Ectodermal cell (in vitro differentiated cells): ENCODE data around the gene ATPAF1.
A peak's percentile ranks its signal among the peaks of the same experiment; 100 is the strongest.

Source experiments
- H3K27ac ChIP-seq: 2 replicates; pipeline ENCODE4 v1.7.0; 2013; ENCODE audit warnings: mild to moderate bottlenecking, low read depth, low read length; ENCODE audit not compliant: insufficient read depth, poor library complexity, severe bottlenecking
- H3K27me3 ChIP-seq: 2 replicates; pipeline ENCODE4 v1.7.0; 2013; ENCODE audit warnings: mild to moderate bottlenecking, low read length; ENCODE audit not compliant: insufficient read depth, control insufficient read depth, poor library complexity, severe bottlenecking
- H3K36me3 ChIP-seq: one replicate; pipeline ENCODE4 v1.7.0; 2013; ENCODE audit warnings: low read length; ENCODE audit not compliant: control insufficient read depth, insufficient read depth
- H3K4me1 ChIP-seq: one replicate; pipeline ENCODE4 v1.7.0; 2013; ENCODE audit warnings: low read length; ENCODE audit not compliant: control insufficient read depth, insufficient read depth
- H3K4me3 ChIP-seq: 2 replicates; pipeline ENCODE4 v1.7.0; 2013; ENCODE audit warnings: low read depth, low read length, control low read depth; ENCODE audit not compliant: insufficient read depth
- H3K9me3 ChIP-seq: 2 replicates; pipeline ENCODE4 v1.7.0; 2013; ENCODE audit warnings: mild to moderate bottlenecking, low read length, moderate library complexity; ENCODE audit not compliant: control insufficient read depth
- WGBS, 2 experiments: methylation state at CpG; one replicate each; pipeline ENCODE4 v1.1.7; 2013; ENCODE audit warnings: missing lambda C conversion rate in 2 of 2; 5-methylcytosine and 5-hydroxymethylcytosine counted together

Gene ATPAF1

DNA sequence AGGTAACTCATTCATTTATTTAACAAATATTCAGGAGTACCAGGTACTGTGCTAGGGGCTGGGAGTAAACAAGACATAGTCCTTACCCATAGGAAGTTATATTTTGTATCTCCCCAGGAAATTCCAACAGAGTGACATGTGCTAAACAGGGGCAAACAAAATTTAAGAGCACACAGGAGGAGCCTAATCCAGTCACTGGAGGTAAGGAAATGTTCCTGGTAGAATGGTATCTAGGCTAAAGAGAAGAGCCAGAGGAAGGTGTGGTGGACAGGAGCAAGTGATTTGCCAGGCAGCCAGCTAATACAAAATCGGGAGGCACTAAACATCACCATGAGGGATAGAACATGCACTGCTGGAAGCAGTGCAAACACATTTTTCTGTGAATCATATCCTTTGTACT lies 13.9 kb upstream of the ATPAF1 start:
- no peak overlapping the region for H3K27ac ChIP-seq
- H3K4me1 ChIP-seq = no peaks in the 10 kb centered on the region
- H3K36me3 ChIP-seq = peaks cover 24% of the 10 kb centered on the region
- no peak overlapping the region for H3K4me3 ChIP-seq
- no peaks in the 10 kb centered on the region for H3K9me3 ChIP-seq
- WGBS, 2 experiments = 89 to 100% methylated on average over 1 of the region's 1 CpG
- no peaks in the 10 kb centered on the region for H3K27me3 ChIP-seq

DNA sequence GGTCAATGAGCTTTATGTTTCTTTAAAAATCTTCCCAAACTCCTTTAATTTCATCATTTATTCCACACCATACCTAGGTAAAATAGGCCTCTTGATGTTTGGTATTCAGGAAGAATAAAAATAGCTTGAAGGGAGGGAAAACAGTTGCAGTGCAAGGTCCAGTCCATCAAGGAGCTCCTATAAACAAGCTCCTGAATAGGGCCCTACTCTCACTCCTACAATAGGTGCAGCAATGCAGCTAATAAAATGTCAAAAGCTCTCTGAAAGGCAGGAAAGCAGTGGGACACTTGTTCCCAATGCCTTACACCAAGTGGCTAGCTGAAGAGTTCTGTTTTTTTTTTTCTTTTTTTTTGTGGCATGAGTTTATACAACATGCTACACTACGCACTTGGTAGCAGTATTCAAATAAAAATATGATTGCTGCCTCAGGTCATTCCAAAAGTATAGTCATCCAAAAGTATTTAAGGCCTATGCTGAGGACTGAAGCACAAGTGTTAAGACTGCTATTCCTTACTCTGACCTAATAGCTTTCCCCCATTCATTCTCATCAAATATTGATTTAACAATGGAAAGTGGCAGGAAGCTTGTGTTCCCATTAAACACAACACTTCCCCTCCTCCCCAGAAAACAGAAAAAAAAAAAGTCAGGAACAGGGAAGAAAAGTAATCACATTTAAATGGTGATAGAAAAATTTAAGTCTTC lies 13.3 kb upstream of the ATPAF1 start:
- Histone ChIP-seq H3K9me3 (no peaks in the 10 kb centered on the region), H3K27ac (no peak overlapping the region), H3K27me3 (no peaks in the 10 kb centered on the region), H3K36me3 (peaks cover 19% of the 10 kb centered on the region), H3K4me3 (no peak overlapping the region), H3K4me1 (no peaks in the 10 kb centered on the region)
- 93 to 100% methylated on average over 1 of the region's 1 CpG for WGBS, 2 experiments

GRCh38 chr1:46679789-46680573 lies 11.8 kb upstream of the ATPAF1 start:
- H3K4me1 ChIP-seq = no peaks in the 10 kb centered on the region
- H3K27ac ChIP-seq = no peak overlapping the region
- H3K27me3 ChIP-seq = no peaks in the 10 kb centered on the region
- WGBS, 2 experiments = 90 to 97% methylated on average over 5 to 6 of the region's 6 CpGs
- no peak overlapping the region for H3K4me3 ChIP-seq
- H3K36me3 ChIP-seq = peaks cover 17% of the 10 kb centered on the region
- H3K9me3 ChIP-seq = no peaks in the 10 kb centered on the region

- no peak overlapping the region for H3K27ac ChIP-seq
- H3K4me1 ChIP-seq = no peaks in the 10 kb centered on the region
- 20 to 42% methylated on average over 1 of the region's 1 CpG for WGBS, 2 experiments
- H3K9me3 ChIP-seq = no peaks in the 10 kb centered on the region
- H3K4me3 ChIP-seq = no peak overlapping the region
- H3K36me3 ChIP-seq = no peaks in the 10 kb centered on the region
- no peaks in the 10 kb centered on the region for H3K27me3 ChIP-seq
Observed at GRCh38 chr1:46677339-46677738, 9.2 kb upstream of the ATPAF1 start.

DNA sequence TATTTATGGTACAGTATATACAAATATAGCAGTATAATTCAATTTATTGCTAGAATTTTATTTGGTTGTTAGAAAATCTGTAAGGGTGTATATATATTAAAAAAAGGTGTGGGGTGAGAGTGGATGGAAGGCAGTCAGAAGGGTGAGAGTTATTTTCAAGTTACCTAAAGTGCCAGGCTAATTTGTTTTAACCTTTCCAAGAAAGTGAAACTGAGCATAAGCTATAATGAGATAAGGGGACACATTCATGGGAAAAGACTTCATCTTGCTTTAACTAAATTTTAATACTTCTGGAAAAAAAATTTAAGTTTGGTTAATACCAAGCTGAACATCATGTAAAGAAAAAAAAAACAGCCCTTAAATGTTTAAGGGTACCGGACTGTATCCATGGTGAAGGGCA lies 8.4 kb upstream of the ATPAF1 start:
- no peaks in the 10 kb centered on the region for H3K27me3 ChIP-seq
- WGBS, 2 experiments = 93% methylated on average over 1 of the region's 1 CpG; no CpG with 5 or more reads in 1 of the 2 experiments
- no peak overlapping the region for H3K27ac ChIP-seq
- H3K4me3 ChIP-seq = no peak overlapping the region
- H3K9me3 ChIP-seq = no peaks in the 10 kb centered on the region
- H3K36me3 ChIP-seq = no peaks in the 10 kb centered on the region
- no peaks in the 10 kb centered on the region for H3K4me1 ChIP-seq

- Histone ChIP-seq H3K4me1 (no peaks in the 10 kb centered on the region), H3K27me3 (no peaks in the 10 kb centered on the region), H3K27ac (peak overlapping the region; percentile 6), H3K4me3 (no peak overlapping the region), H3K36me3 (no peaks in the 10 kb centered on the region), H3K9me3 (no peaks in the 10 kb centered on the region)
- WGBS, 2 experiments = 67 to 71% methylated on average over 1 of the region's 1 CpG
Observed at GRCh38 chr1:46675549-46676314, 7.6 kb upstream of the ATPAF1 start.

- no peak overlapping the region for H3K4me3 ChIP-seq
- no peaks in the 10 kb centered on the region for H3K9me3 ChIP-seq
- WGBS, 2 experiments = 72 to 93% methylated on average over 3 to 4 of the region's 4 CpGs
- no peak overlapping the region for H3K27ac ChIP-seq
- H3K36me3 ChIP-seq = no peaks in the 10 kb centered on the region
- no peaks in the 10 kb centered on the region for H3K27me3 ChIP-seq
- H3K4me1 ChIP-seq = no peaks in the 10 kb centered on the region
Observed at GRCh38 chr1:46673749-46674182, 5.6 kb upstream of the ATPAF1 start.

DNA sequence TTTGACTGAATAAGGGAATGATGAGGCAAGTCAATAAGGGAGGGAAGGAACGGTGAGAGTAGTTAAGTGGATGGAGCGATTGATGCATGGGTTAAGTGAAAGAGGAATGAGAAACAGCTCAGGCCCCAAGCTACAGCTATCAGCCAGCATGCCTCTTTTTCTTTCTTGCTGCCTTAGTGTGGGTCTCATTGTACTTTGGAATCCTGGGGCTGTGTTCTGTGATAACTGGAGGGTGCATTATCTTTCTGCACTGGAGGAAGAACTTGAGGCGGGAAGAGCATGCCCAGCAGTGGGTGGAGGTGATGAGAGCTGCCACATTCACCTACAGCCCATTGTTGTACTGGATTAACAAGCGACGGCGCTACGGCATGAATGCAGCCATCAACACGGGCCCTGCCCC lies 4.5 kb upstream of the ATPAF1 start:
- no peak overlapping the region for H3K4me3 ChIP-seq
- 61 to 69% methylated on average over 8 of the region's 8 CpGs for WGBS, 2 experiments
- no peaks in the 10 kb centered on the region for H3K27me3 ChIP-seq
- H3K9me3 ChIP-seq = no peaks in the 10 kb centered on the region
- peaks cover 3% of the 10 kb centered on the region for H3K4me1 ChIP-seq
- no peaks in the 10 kb centered on the region for H3K36me3 ChIP-seq
- no peak overlapping the region for H3K27ac ChIP-seq

DNA sequence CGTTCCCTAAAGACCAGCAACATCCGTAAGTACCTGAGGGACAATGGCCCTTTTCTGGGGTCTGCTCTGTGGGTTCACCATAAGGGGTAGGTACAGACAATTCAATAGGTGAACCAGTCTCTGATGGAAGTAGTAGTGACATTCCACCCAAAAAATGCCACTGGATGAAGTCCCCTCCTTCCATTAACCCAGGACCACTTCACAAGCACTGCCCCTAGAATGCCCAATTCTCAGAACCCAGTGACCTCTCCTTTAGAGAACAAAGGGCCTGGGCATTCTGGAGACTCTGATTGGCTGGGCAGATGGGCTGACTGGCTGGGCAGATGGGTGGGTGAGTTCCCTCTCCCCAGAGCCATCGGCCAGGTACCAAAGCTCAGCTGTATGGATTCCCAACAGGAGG lies 3.4 kb upstream of the ATPAF1 start, which contains the start of gene TEX38:
TSS of gene TEX38 (plus strand) at position 301 of the 400 bp plus-strand sequence. CDS start at position 382, 81 bp downstream.
- Histone ChIP-seq H3K4me1 (peaks cover 11% of the 10 kb centered on the region), H3K36me3 (no peaks in the 10 kb centered on the region), H3K4me3 (no peak within 1 kb of the TSS), H3K9me3 (no peaks in the 10 kb centered on the region), H3K27me3 (no peaks in the 10 kb centered on the region), H3K27ac (no peak within 1 kb of the TSS)
- WGBS, 2 experiments = 95 to 97% methylated on average over 3 of the region's 3 CpGs

- 90 to 98% methylated on average over 1 of the region's 1 CpG for WGBS, 2 experiments
- no peak overlapping the region for H3K4me3 ChIP-seq
- H3K36me3 ChIP-seq = no peaks in the 10 kb centered on the region
- no peaks in the 10 kb centered on the region for H3K27me3 ChIP-seq
- no peak overlapping the region for H3K27ac ChIP-seq
- H3K9me3 ChIP-seq = no peaks in the 10 kb centered on the region
- H3K4me1 ChIP-seq = peaks cover 21% of the 10 kb centered on the region
Observed at GRCh38 chr1:46670134-46670533, 2.0 kb upstream of the ATPAF1 start.
